ENCODE data around the gene RPA1. TPM values are rescaled to one million over a fixed set of nuclear protein-coding genes. Genes with fewer than 3 reads are reported as not detected.

The RPA1 gene
- total RNA-seq, 1 experiment from 2014 or later, result 198 TPM

GRCh38 chr17:1873418-1873817 is 43.6 kb downstream of the RPA1 start:
- intact Hi-C loops (cut with micrococcal nuclease), result no loop called here
- Histone ChIP-seq H3K4me2 (ENCODE audit: low read length) (no peak overlapping the region), H3K4me1 (ENCODE audit: control insufficient read depth in 1 of 2, insufficient read depth in 2 of 2, low read length in 2 of 2) (no peaks in the 10 kb centered on the region), H3K9me2 (ENCODE audit: insufficient read depth) (no peaks in the 10 kb centered on the region), H2AFZ (ENCODE audit: low read depth, low read length, poor library complexity, severe bottlenecking) (no peak overlapping the region), H3K4me3 (replicated peaks in 1 of 2; ENCODE audit: low read depth in 1 of 2, low read length in 2 of 2) (no peak overlapping the region), H4K20me1 (ENCODE audit: insufficient read depth) (no peaks in the 10 kb centered on the region), H3K79me2 (ENCODE audit: insufficient read depth, low read length) (peaks cover 23% of the 10 kb centered on the region; the same call in 1 of the 2 replicates), H3K27me3 (ENCODE audit: insufficient read depth, low read length) (no peaks in the 10 kb centered on the region), H3K9me3 (ENCODE audit: control insufficient read depth in 1 of 2, insufficient read depth in 1 of 2, low read depth in 1 of 2, low read length in 2 of 2) (no peaks in the 10 kb centered on the region), H3K36me3 (ENCODE audit: control insufficient read depth in 1 of 2, insufficient read depth in 2 of 2, low read length in 2 of 2) (peaks cover 33 to 37% of the 10 kb centered on the region in 2 experiments; a peak in 3 of 4 replicates), H3K27ac (ENCODE audit: low read depth, low read length) (no peak overlapping the region), H3K9ac (ENCODE audit: low read length) (no peak overlapping the region)
- ChIA-PET POLR2A (no interaction called here), CTCF (no interaction called here), RAD21 (ENCODE audit: low non-redundant PET in 1 of 2, low total read pairs in 2 of 2, uncharacterized antibody in 2 of 2, unreplicated experiment in 2 of 2) (no interaction called here)
- DNase-seq (ENCODE audit: low read depth, low spot score), result no peak
- TF ChIP-seq EZH2phosphoT487 (IDR thresholded peaks at IDR 0.05; ENCODE audit: borderline replicate concordance) (no peak), SIN3A (IDR thresholded peaks at IDR 0.05; ENCODE audit: low read depth) (no peak), SP1 (IDR thresholded peaks at IDR 0.05; ENCODE audit: low read depth) (no peak), ELF1 (IDR thresholded peaks at IDR 0.05; ENCODE audit: borderline replicate concordance, low read depth) (no peak), ATF3 (IDR thresholded peaks at IDR 0.05) (no peak), ZFX (IDR thresholded peaks at IDR 0.05) (no peak), YY1 (IDR thresholded peaks at IDR 0.05; ENCODE audit: extremely low read depth, insufficient replicate concordance, low read depth, low read length) (no peak), TCF7L2 (IDR thresholded peaks at IDR 0.05; ENCODE audit: borderline replicate concordance, extremely low read depth, insufficient read depth, insufficient read length) (no peak), RAD21 (IDR thresholded peaks at IDR 0.05; ENCODE audit: low read depth) (no peak), EZH2 (IDR thresholded peaks at IDR 0.05) (no peak), ZNF274 (IDR thresholded peaks at IDR 0.05; ENCODE audit: low read depth, low read length) (no peak)
- no TSS peak for BruUV-seq (replicated peaks)
- no peak for ATAC-seq

- intact Hi-C loops (cut with micrococcal nuclease), result no loop called here
- Histone ChIP-seq H3K4me3 (replicated peaks in 1 of 2; ENCODE audit: low read depth in 1 of 2, low read length in 2 of 2) (no peak overlapping the region), H3K9ac (ENCODE audit: low read length) (no peak overlapping the region), H3K9me2 (ENCODE audit: insufficient read depth) (no peaks in the 10 kb centered on the region), H2AFZ (ENCODE audit: low read depth, low read length, poor library complexity, severe bottlenecking) (no peak overlapping the region), H3K4me2 (ENCODE audit: low read length) (no peak overlapping the region), H3K79me2 (ENCODE audit: insufficient read depth, low read length) (peaks cover 14% of the 10 kb centered on the region; the same call in 1 of the 2 replicates), H3K9me3 (ENCODE audit: control insufficient read depth in 1 of 2, insufficient read depth in 1 of 2, low read depth in 1 of 2, low read length in 2 of 2) (no peaks in the 10 kb centered on the region), H3K36me3 (ENCODE audit: control insufficient read depth in 1 of 2, insufficient read depth in 2 of 2, low read length in 2 of 2) (peaks cover 44 to 51% of the 10 kb centered on the region in 2 experiments; a peak in 3 of 4 replicates), H3K4me1 (ENCODE audit: control insufficient read depth in 1 of 2, insufficient read depth in 2 of 2, low read length in 2 of 2) (no peaks in the 10 kb centered on the region), H3K27me3 (ENCODE audit: insufficient read depth, low read length) (no peaks in the 10 kb centered on the region), H3K27ac (ENCODE audit: low read depth, low read length) (no peak overlapping the region), H4K20me1 (ENCODE audit: insufficient read depth) (no peaks in the 10 kb centered on the region)
- no TSS peak for BruUV-seq (replicated peaks)
- ATAC-seq (no peak), DNase-seq (ENCODE audit: low read depth, low spot score) (no peak)
- ChIA-PET RAD21 (ENCODE audit: low non-redundant PET in 1 of 2, low total read pairs in 2 of 2, uncharacterized antibody in 2 of 2, unreplicated experiment in 2 of 2) (no interaction called here), CTCF (interaction anchor here (1.6 kb wide), 1 partner anchor 154 kb away, joined by 3 read pairs; no protein-coding TSS in a partner anchor), POLR2A (no interaction called here)
- TF ChIP-seq RAD21 (IDR thresholded peaks at IDR 0.05; ENCODE audit: low read depth) (no peak), EZH2phosphoT487 (IDR thresholded peaks at IDR 0.05; ENCODE audit: borderline replicate concordance) (no peak), YY1 (IDR thresholded peaks at IDR 0.05; ENCODE audit: extremely low read depth, insufficient replicate concordance, low read depth, low read length) (no peak), ZFX (IDR thresholded peaks at IDR 0.05) (no peak), POLR2AphosphoS5 (IDR thresholded peaks at IDR 0.05; ENCODE audit: low read depth, low read length) (no peak)
Observed at GRCh38 chr17:1875597-1875996, 45.8 kb downstream of the RPA1 start.
